PC-9 (cell line): ENCODE measurements around the gene ARIH2.

Experiments
- EZH2 ChIP-seq: fragments of 200-600 bp; sonication (generic); IDR thresholded peaks from 2 replicates; pipeline ENCODE4 v1.8.0; 2017; ENCODE audit warnings: antibody characterized with exemption, low read depth
- TF ChIP-seq, protein P1 (sequence below): fragments of 200-600 bp; sonication (generic); conservative IDR thresholded peaks from 2 replicates; pipeline ENCODE4 v1.6.1; 2017; ENCODE audit warnings: mixed run types, antibody characterized with exemption, mild to moderate bottlenecking, moderate library complexity

DNA sequence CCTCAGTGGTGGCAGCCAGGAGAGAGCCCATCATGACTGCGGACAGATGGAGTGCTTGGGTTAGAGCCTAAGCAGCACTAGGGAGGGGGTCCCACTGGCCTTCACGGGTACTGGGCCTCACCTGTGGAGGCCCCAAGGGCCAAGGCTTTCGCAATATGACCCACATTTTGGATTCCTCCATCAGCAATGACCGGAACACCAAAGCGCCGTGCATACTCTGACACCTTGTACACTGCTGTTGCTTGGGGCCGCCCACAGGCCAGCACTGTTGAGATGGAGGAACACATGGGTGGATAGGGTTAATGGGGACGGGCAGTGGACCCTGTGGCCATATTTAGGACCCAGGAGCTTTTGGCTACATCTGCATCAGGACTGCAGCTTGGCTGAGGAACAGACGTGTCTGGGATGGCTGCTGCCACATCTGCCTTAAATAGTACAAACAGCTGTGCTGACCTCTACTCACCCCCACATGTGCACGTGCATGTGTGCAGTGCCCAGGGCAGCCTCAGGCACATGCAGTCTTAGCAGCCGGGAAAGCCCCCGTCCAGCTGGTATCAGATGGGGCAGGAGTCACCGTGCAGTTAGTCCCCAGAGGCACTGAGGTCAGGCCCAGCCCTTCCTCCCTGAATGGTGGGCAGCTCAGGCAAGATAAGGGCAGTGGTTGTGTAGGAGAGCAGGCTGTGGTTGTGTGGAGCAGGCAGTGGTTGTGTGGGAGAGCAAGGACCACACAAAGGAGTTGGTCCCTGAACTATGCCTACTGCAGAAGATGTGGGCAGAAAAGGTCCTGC is 106.6 kb downstream of the ARIH2 start:
- TF ChIP-seq EZH2: no peak
- TF ChIP-seq, protein P1, sequence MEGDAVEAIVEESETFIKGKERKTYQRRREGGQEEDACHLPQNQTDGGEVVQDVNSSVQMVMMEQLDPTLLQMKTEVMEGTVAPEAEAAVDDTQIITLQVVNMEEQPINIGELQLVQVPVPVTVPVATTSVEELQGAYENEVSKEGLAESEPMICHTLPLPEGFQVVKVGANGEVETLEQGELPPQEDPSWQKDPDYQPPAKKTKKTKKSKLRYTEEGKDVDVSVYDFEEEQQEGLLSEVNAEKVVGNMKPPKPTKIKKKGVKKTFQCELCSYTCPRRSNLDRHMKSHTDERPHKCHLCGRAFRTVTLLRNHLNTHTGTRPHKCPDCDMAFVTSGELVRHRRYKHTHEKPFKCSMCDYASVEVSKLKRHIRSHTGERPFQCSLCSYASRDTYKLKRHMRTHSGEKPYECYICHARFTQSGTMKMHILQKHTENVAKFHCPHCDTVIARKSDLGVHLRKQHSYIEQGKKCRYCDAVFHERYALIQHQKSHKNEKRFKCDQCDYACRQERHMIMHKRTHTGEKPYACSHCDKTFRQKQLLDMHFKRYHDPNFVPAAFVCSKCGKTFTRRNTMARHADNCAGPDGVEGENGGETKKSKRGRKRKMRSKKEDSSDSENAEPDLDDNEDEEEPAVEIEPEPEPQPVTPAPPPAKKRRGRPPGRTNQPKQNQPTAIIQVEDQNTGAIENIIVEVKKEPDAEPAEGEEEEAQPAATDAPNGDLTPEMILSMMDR: no peak
